OCI-LY3 (cell line): Measurements from ENCODE around the gene FANCF.

ENCODE experiments used
- CTCF ChIP-seq: fragments of 200-600, 300-600 bp; sonication (generic); IDR thresholded peaks from 2 replicates; pipeline ENCODE4 v1.5.1; 2014; ENCODE audit warnings: antibody characterized with exemption, low read length, low read depth
- EZH2phosphoT487 ChIP-seq: fragments of 200-600 bp; shearing (Covaris generic); IDR thresholded peaks from 2 replicates; pipeline ENCODE4 v1.6.1; 2018; ENCODE audit warnings: antibody characterized with exemption, mixed run types, low read depth

GRCh38 chr11:22617868-22618267 is 7.8 kb downstream of the FANCF start:
- TF ChIP-seq CTCF (no peak), EZH2phosphoT487 (no peak)
